ENCODE results near the gene SEMG1. TPM values are rescaled to one million over a fixed set of nuclear protein-coding genes. Genes with fewer than 3 reads are reported as not detected.

SEMG1 gene
- total and polyA plus RNA-seq, 8 donors = not detected

DNA sequence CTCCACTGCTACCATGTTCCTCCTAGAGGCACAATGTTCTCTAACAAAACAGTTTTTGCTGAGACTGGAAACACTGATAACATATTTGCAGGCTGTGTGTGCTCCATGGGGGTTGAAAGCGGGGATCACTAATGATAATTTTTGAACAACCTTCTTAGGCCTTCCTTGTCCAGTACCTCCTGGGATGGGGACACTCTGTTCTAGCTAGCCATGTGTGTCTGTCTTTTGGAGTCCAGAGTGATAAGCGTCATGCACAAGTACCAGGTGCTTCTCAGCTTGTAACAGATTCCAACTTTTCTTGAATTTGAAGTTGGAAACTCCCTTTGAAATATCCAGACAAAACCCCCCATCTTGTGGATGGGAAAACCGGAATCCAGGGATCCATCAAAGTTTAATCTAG is 17.0 kb upstream of the SEMG1 start:
- intact Hi-C loops (cut with DNase I; ENCODE audit: low total_unique reads) = no loop called here
- H3K27ac ChIP-seq = no peak overlapping the region
- WGBS, 5 donors = 79 to 91% (median 82%) methylated on average over 3 of the region's 3 CpGs
- TF ChIP-seq POLR2A (IDR thresholded peaks at IDR 0.05) = no peak
- TF ChIP-seq, protein P1, sequence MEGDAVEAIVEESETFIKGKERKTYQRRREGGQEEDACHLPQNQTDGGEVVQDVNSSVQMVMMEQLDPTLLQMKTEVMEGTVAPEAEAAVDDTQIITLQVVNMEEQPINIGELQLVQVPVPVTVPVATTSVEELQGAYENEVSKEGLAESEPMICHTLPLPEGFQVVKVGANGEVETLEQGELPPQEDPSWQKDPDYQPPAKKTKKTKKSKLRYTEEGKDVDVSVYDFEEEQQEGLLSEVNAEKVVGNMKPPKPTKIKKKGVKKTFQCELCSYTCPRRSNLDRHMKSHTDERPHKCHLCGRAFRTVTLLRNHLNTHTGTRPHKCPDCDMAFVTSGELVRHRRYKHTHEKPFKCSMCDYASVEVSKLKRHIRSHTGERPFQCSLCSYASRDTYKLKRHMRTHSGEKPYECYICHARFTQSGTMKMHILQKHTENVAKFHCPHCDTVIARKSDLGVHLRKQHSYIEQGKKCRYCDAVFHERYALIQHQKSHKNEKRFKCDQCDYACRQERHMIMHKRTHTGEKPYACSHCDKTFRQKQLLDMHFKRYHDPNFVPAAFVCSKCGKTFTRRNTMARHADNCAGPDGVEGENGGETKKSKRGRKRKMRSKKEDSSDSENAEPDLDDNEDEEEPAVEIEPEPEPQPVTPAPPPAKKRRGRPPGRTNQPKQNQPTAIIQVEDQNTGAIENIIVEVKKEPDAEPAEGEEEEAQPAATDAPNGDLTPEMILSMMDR (IDR thresholded peaks at IDR 0.05) = no peak
- TF ChIP-seq EP300 (IDR thresholded peaks at IDR 0.05) = no peak
- TF ChIP-seq POLR2AphosphoS5 (IDR thresholded peaks at IDR 0.05) = no peak
- no peak overlapping the region for H3K4me3 ChIP-seq
- H3K27me3 ChIP-seq = no peaks in the 10 kb centered on the region
- DNase-seq = no peak
- no peaks in the 10 kb centered on the region for H3K9me3 ChIP-seq
- no peaks in the 10 kb centered on the region for H3K36me3 ChIP-seq
- no peaks in the 10 kb centered on the region for H3K4me1 ChIP-seq

DNA sequence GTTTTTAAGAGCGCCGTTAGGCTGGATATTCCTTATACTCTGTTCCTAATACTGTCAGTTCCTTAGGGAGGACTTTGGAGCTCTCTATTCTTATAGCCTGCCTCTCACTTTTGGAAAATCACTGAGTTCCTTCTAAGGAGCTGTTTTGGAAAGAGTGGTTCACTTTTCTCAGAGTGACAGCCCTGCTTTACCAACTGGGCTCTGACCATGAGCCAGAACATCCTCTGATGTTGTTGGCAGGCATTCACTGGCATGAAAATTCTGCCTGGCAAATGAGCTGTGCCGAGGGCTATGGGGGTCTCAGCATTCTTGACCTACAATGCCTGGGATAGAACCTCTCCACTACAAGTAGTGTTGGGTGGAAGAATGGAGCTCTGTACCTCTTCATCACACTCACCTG is 14.9 kb upstream of the SEMG1 start:
- H3K27me3 ChIP-seq = no peaks in the 10 kb centered on the region
- H3K4me3 ChIP-seq = no peak overlapping the region
- DNase-seq = no peak
- no peak overlapping the region for H3K27ac ChIP-seq
- H3K9me3 ChIP-seq = no peaks in the 10 kb centered on the region
- H3K36me3 ChIP-seq = no peaks in the 10 kb centered on the region
- TF ChIP-seq EP300 (IDR thresholded peaks at IDR 0.05) (no peak), POLR2A (IDR thresholded peaks at IDR 0.05) (no peak), POLR2AphosphoS5 (IDR thresholded peaks at IDR 0.05) (no peak)
- TF ChIP-seq, protein P1 (IDR thresholded peaks at IDR 0.05) = no peak
- intact Hi-C loops (cut with DNase I; ENCODE audit: low total_unique reads) = no loop called here
- WGBS, 5 donors = 85 to 94% (median 89%) methylated on average over 3 of the region's 3 CpGs
- no peaks in the 10 kb centered on the region for H3K4me1 ChIP-seq

DNA sequence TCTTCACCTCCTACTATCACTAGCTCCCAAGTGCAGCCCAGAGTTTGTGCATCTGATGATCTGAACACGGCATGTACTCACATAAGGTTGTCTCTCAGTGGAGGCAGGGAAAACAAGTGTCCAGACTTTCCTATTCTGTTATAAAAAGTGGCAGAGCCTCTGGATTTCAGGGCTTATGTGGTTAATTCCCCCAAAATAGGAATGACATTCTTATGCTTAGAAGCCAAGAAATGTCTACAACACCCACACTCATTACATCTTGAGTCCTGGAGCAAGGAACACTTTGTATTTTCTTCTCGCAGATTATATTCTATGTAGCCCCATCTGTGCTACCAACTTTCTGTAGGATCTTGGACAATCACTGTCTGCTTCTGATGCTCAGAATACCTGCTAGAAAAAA is 13.5 kb upstream of the SEMG1 start:
- 92 to 96% (median 95%) methylated on average over 2 of the region's 2 CpGs for WGBS, 5 donors
- no peak for TF ChIP-seq POLR2A (IDR thresholded peaks at IDR 0.05)
- TF ChIP-seq EP300 (IDR thresholded peaks at IDR 0.05) = no peak
- TF ChIP-seq, protein P1 (IDR thresholded peaks at IDR 0.05) = no peak
- TF ChIP-seq POLR2AphosphoS5 (IDR thresholded peaks at IDR 0.05) = no peak
- intact Hi-C loops (cut with DNase I; ENCODE audit: low total_unique reads) = no loop called here

DNA sequence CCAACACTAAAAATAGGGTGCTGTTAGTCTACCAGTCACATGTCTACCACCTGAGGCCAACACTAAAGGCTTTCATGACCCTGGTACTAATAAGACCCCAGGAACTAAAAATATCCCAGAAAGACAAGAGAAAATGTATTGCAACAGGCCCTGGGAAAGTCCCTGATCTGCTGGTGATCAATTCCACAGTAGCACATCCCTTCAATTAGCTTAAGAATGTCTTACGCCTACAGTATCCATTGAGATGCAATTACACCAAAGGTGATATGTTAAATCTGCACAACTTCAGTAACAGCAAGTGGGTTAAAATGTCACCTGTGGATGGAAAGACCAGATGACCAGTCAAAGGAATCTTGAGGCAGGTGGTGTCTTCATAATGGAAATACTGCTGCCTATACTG is 3.1 kb downstream of the SEMG1 start:
- TF ChIP-seq POLR2A (IDR thresholded peaks at IDR 0.05) (no peak), EP300 (IDR thresholded peaks at IDR 0.05) (no peak), POLR2AphosphoS5 (IDR thresholded peaks at IDR 0.05) (no peak)
- TF ChIP-seq, protein P1 (IDR thresholded peaks at IDR 0.05) = no peak
- Histone ChIP-seq H3K4me1 (no peaks in the 10 kb centered on the region), H3K4me3 (no peak overlapping the region), H3K9me3 (no peaks in the 10 kb centered on the region), H3K27me3 (peaks cover 0 to 20% (median 0%) of the 10 kb centered on the region in 3 donors), H3K27ac (no peak overlapping the region), H3K36me3 (no peaks in the 10 kb centered on the region)
- 76 to 100% (median 95%) methylated on average over 1 of the region's 1 CpG for WGBS, 5 donors
- DNase-seq = no peak
- intact Hi-C loops (cut with DNase I; ENCODE audit: low total_unique reads) = no loop called here

More for the DNA sequence above, 13.5 kb upstream of the SEMG1 start:
- Histone ChIP-seq H3K4me1 (no peaks in the 10 kb centered on the region), H3K27ac (no peak overlapping the region), H3K36me3 (no peaks in the 10 kb centered on the region), H3K4me3 (no peak overlapping the region), H3K9me3 (no peaks in the 10 kb centered on the region), H3K27me3 (peaks cover 0 to 6% (median 0%) of the 10 kb centered on the region in 3 donors)
- DNase-seq = no peak
